Ascending aorta (tissue), 2 donors: Measurements from ENCODE around the gene QARS1. TPM values are rescaled to one million over a fixed set of nuclear protein-coding genes. Genes with fewer than 3 reads are reported as not detected.
A peak's percentile ranks its signal among the peaks of the same experiment; 100 is the strongest.

Experiments used
- DNase-seq, 2 donors: peaks; one replicate each; pipeline ENCODE4 v3.0.0-alpha.2; 2019; ENCODE audit warnings: low spot score in 2 of 2
- H3K27ac ChIP-seq, 2 donors: fragments of 200-600 bp; sonication (generic); one replicate each; pipeline ENCODE4 v1.5.1; 2016 to 2017; ENCODE audit warnings: mild to moderate bottlenecking in 1 of 2
- H3K27me3 ChIP-seq: fragments of 200-600 bp; sonication (generic); one replicate; pipeline ENCODE4 v1.5.1; 2017
- H3K36me3 ChIP-seq, 2 donors: fragments of 200-600 bp; sonication (generic); one replicate each; pipeline ENCODE4 v1.5.1; 2016
- H3K4me1 ChIP-seq, 2 donors: fragments of 200-600 bp; sonication (generic); one replicate each; pipeline ENCODE4 v1.5.1; 2016 to 2017; ENCODE audit warnings: mild to moderate bottlenecking in 1 of 2
- H3K4me3 ChIP-seq, 2 donors: fragments of 200-600 bp; sonication (generic); one replicate each; pipeline ENCODE4 v1.5.1; 2016 to 2017; ENCODE audit warnings: mild to moderate bottlenecking in 1 of 2
- H3K9me3 ChIP-seq, 2 donors: fragments of 200-600 bp; sonication (generic); one replicate each; pipeline ENCODE4 v1.5.1; 2016
- CTCF ChIP-seq, 3 experiments: fragments of 200-600 bp in 2 of 3; fragments of 450-650 bp in 1 of 3; sonication (generic) in 2 of 3; IDR thresholded peaks; one replicate each; pipeline ENCODE4 v1.5.1; 2016 to 2019; ENCODE audit warnings: antibody characterized with exemption in 3 of 3, mild to moderate bottlenecking in 1 of 3, moderate library complexity in 1 of 3
- intact Hi-C: fragments of 100-400 bp; cut with DNase I; formaldehyde crosslinking; loops from one replicate; pipeline ENCODE4 v1.15.1; 2023
- total RNA-seq: library from RNA; depleted of rRNA; stranded (reverse); fragments of >200 nt; gene quantifications from one replicate; pipeline ENCODE4 v1.1.0, GENCODE V29; 2016

Gene QARS1
- total RNA-seq, 1 donor from 2014 or later: 588 TPM

- H3K9me3 ChIP-seq: no peaks in the 10 kb centered on the region
- H3K27me3 ChIP-seq: no peaks in the 10 kb centered on the region
- no peak overlapping the region for H3K27ac ChIP-seq
- DNase-seq: no peak
- H3K36me3 ChIP-seq: peaks cover 0 to 5% of the 10 kb centered on the region in 2 donors
- intact Hi-C loops: no loop called here
- peaks cover 9 to 24% of the 10 kb centered on the region in 2 donors for H3K4me1 ChIP-seq
- H3K4me3 ChIP-seq: no peak overlapping the region
- no peak for TF ChIP-seq CTCF (IDR thresholded peaks at IDR 0.05)
Measured at GRCh38 chr3:49135499-49135898, 30.9 kb upstream of the QARS1 start.

- Histone ChIP-seq H3K27me3 (no peaks in the 10 kb centered on the region), H3K27ac (peak overlapping the region in 1 of 2 donors; percentile 94), H3K9me3 (no peaks in the 10 kb centered on the region), H3K4me3 (peak overlapping the region; percentile 73 to 75), H3K4me1 (peaks cover 9 to 27% of the 10 kb centered on the region in 2 donors), H3K36me3 (peaks cover 7 to 9% of the 10 kb centered on the region in 2 donors)
- no peak for DNase-seq
- intact Hi-C loops: loop anchor here (5.0 kb wide), 1 partner anchor 217 kb away; the partner anchor contains the start of gene ARIH2
- TF ChIP-seq CTCF (IDR thresholded peaks at IDR 0.05): no peak
Measured at GRCh38 chr3:49134471-49135265, 30.1 kb upstream of the QARS1 start.

- no peaks in the 10 kb centered on the region for H3K9me3 ChIP-seq
- DNase-seq: peak; percentile 33 to 92
- no peaks in the 10 kb centered on the region for H3K27me3 ChIP-seq
- intact Hi-C loops: loop anchor here (1.0 to 5.0 kb wide), 5 partner anchors 13 to 216 kb away; partner anchors contain the start of genes ARIH2, CCDC71, KLHDC8B and QRICH1
- peaks cover 9 to 27% of the 10 kb centered on the region in 2 donors for H3K4me1 ChIP-seq
- peak overlapping the region; percentile 73 to 75 for H3K4me3 ChIP-seq
- no peak for TF ChIP-seq CTCF (IDR thresholded peaks at IDR 0.05)
- peak overlapping the region; percentile 88 to 94 for H3K27ac ChIP-seq
- peaks cover 19 to 22% of the 10 kb centered on the region in 2 donors for H3K36me3 ChIP-seq
Measured at GRCh38 chr3:49133226-49133951, 28.8 kb upstream of the QARS1 start.

- Histone ChIP-seq H3K4me3 (peak within 1 kb of the TSS; percentile 73 to 75), H3K9me3 (no peaks in the 10 kb centered on the region), H3K36me3 (peaks cover 24 to 29% of the 10 kb centered on the region in 2 donors), H3K27ac (peak within 1 kb of the TSS; percentile 88 to 94), H3K27me3 (no peaks in the 10 kb centered on the region), H3K4me1 (peaks cover 9 to 27% of the 10 kb centered on the region in 2 donors)
- intact Hi-C loops: loop anchor here (1.0 to 5.0 kb wide), 5 partner anchors 12 to 215 kb away; partner anchors contain the start of genes ARIH2, CCDC71, KLHDC8B and QRICH1
- DNase-seq: peak in 1 of 2 donors; percentile 85
- TF ChIP-seq CTCF (IDR thresholded peaks at IDR 0.05): peak in 2 of 3 experiments; percentile 8 to 24
Measured at GRCh38 chr3:49132437-49133225, 28.1 kb upstream of the QARS1 start, which contains the start of gene LAMB2. TSS of gene LAMB2 (minus strand) at chr3:49133050. CDS start at chr3:49132867, 183 bp downstream.

GRCh38 chr3:49132073-49132436 lies 27.5 kb upstream of the QARS1 start:
- no peaks in the 10 kb centered on the region for H3K9me3 ChIP-seq
- peak overlapping the region; percentile 73 to 75 for H3K4me3 ChIP-seq
- intact Hi-C loops: loop anchor here (2.0 to 5.0 kb wide), 2 partner anchors 39 to 215 kb away; partner anchors contain the start of genes ARIH2 and KLHDC8B
- no peak for TF ChIP-seq CTCF (IDR thresholded peaks at IDR 0.05)
- H3K27ac ChIP-seq: peak overlapping the region; percentile 88 to 94
- peaks cover 28 to 35% of the 10 kb centered on the region in 2 donors for H3K36me3 ChIP-seq
- no peak for DNase-seq
- H3K27me3 ChIP-seq: no peaks in the 10 kb centered on the region
- H3K4me1 ChIP-seq: peaks cover 9 to 27% of the 10 kb centered on the region in 2 donors
